Stimulated activated memory B cell treated with anti-CD40 and anti-IgM and Interleukin-4, amounts not matched to agents 10 μg/mL and 1 μg/mL and 100 μg/mL, for 72 hours (primary cell): ENCODE results near the gene LASP1.
"Not testable (repeated sequence)": the region's sequence is repeated elsewhere in the genome, so short reads cannot be mapped to it uniquely, and the experiment has no call there.

Experiments used
- ATAC-seq: fragments of 150-1000 bp; cut with Tn5 transposase; 2 replicates; pipeline ENCODE4 v1.10.0; 2021
- H3K27ac Mint-ChIP-seq: one replicate; pipeline ENCODE4 v1.8.0; 2022; ENCODE audit warnings: mild to moderate bottlenecking, mixed read lengths
- H3K27me3 Mint-ChIP-seq: one replicate; pipeline ENCODE4 v1.8.0; 2022; ENCODE audit warnings: mixed read lengths
- H3K36me3 Mint-ChIP-seq: one replicate; pipeline ENCODE4 v1.8.0; 2022; ENCODE audit warnings: mixed read lengths
- H3K4me1 Mint-ChIP-seq: one replicate; pipeline ENCODE4 v1.8.0; 2022; ENCODE audit warnings: mixed read lengths
- H3K4me3 Mint-ChIP-seq: one replicate; pipeline ENCODE4 v1.8.0; 2022; ENCODE audit warnings: mild to moderate bottlenecking, moderate library complexity, mixed read lengths
- H3K9me3 Mint-ChIP-seq: one replicate; pipeline ENCODE4 v1.8.0; 2022; ENCODE audit warnings: mixed read lengths

Gene LASP1

DNA sequence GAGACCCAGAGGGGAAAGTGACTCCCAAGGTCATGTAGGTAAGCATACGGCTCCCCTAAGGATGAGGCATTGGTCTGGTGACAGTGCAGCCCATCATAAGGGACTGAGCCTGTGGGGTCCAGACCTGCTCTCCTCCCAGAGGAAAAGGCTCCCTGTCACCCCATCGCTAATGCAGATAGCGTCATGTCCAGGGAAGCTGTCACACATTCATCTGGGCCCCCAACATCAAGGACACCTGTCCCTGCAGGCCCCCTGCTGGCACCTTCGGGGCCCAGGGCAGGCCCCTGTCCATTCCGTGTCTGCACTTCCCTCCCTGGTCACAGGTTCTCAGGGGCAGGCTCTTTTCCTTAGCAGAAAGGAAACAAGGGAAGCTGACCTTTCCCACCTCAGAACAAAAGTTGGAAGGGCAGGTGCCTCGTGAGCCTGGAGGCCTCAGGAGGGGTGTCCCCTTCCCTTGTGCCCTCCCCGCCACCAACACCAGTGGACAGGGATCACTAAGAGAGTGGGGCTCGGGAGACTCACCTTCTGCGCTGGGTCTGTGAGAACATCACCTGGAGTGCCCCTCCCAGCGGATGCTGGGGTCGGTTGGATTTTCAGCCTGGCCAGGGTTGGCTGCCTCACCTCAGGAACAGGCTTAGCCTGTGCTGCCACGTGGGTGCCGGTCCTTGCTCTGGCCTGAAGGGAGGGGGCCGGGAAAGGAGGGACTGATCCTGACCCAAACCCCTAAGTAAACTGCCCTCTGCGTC, 38.2 kb downstream of the LASP1 start:
- Mint-ChIP-seq H3K4me3 (peak overlapping the region; percentile 29), H3K36me3 (peaks cover 16% of the 10 kb centered on the region)
- ATAC-seq = peak; percentile 27

GRCh38 chr17:38908676-38909181, 38.9 kb downstream of the LASP1 start:
- peak overlapping the region; percentile 29 for H3K4me3 Mint-ChIP-seq
- H3K27ac Mint-ChIP-seq = peak overlapping the region; percentile 73
- H3K27me3 Mint-ChIP-seq = no peaks in the 10 kb centered on the region
- H3K36me3 Mint-ChIP-seq = peaks cover 16% of the 10 kb centered on the region
- peak; percentile 66 for ATAC-seq
- no peaks in the 10 kb centered on the region for H3K9me3 Mint-ChIP-seq
- peaks cover 46% of the 10 kb centered on the region for H3K4me1 Mint-ChIP-seq

More for the DNA sequence above, 38.2 kb downstream of the LASP1 start:
- H3K9me3 Mint-ChIP-seq = no peaks in the 10 kb centered on the region
- peaks cover 46% of the 10 kb centered on the region for H3K4me1 Mint-ChIP-seq
- peak overlapping the region; percentile 73 for H3K27ac Mint-ChIP-seq
- no peaks in the 10 kb centered on the region for H3K27me3 Mint-ChIP-seq

DNA sequence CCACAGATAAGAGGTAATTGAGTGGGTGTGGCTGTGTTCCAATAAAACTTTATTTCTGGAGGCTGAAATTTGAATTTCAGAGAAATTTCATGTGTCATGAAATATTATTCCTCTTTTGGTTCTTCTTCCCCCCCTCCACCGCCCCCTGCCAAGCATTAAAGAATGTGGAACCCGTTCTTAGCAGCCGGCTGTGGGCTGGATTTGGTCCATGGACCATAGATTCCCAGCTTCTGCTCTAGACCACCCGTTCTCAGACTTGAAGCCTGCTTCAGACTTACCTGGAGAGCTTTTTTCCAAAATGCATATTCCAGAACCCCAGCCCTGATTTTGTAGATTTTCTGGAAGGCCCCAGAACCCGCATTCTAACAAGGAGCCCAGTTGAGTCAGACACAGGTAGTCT, 40.5 kb downstream of the LASP1 start:
- Mint-ChIP-seq H3K4me3 (no peak overlapping the region), H3K9me3 (no peaks in the 10 kb centered on the region), H3K4me1 (peaks cover 41% of the 10 kb centered on the region), H3K27ac (no peak overlapping the region), H3K36me3 (peaks cover 30% of the 10 kb centered on the region), H3K27me3 (no peaks in the 10 kb centered on the region)
- no peak for ATAC-seq

DNA sequence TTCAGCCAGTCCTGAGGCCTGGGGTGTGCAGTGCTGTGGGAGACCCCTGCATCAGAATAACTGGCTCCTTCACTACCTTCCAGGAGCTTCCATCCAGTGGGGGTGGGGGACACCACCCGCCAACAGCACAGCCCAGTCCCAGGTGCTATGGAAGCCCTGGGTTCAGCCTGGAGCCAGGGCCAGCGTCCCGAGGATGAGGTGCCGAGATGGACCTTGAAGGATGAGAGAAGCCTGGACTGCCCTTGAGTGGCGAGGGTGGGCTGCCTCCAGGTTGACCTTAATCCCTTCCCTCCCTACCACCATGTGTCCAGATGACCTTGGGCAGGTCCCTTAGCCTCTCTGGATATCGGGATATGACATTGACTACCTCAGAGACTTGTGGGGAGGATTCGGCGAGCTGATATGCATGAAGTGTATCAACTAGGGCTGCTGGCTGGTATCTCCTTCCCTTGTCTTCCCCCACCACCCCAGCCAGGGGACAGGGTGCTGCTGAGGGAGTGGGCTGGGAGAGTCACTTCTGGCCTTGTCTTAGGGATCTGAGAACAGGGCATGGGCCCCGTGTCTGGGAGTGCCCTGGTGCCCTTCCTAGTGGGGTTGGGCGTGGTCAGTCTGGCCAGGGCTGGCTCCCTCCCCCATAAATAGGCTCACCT, 41.3 kb downstream of the LASP1 start:
- H3K27ac Mint-ChIP-seq = no peak overlapping the region
- H3K9me3 Mint-ChIP-seq = no peaks in the 10 kb centered on the region
- peaks cover 38% of the 10 kb centered on the region for H3K36me3 Mint-ChIP-seq
- no peaks in the 10 kb centered on the region for H3K27me3 Mint-ChIP-seq
- no peak overlapping the region for H3K4me3 Mint-ChIP-seq
- no peak for ATAC-seq
- peaks cover 32% of the 10 kb centered on the region for H3K4me1 Mint-ChIP-seq

- H3K9me3 Mint-ChIP-seq, H3K27me3 Mint-ChIP-seq, H3K27ac Mint-ChIP-seq, ATAC-seq, H3K4me3 Mint-ChIP-seq: not testable (repeated sequence)
- Mint-ChIP-seq H3K36me3 (peaks cover 42% of the 10 kb centered on the region), H3K4me1 (peaks cover 27% of the 10 kb centered on the region)
Observed at GRCh38 chr17:38911731-38912081, 41.8 kb downstream of the LASP1 start.

- ATAC-seq = no peak
- no peaks in the 10 kb centered on the region for H3K9me3 Mint-ChIP-seq
- peaks cover 21% of the 10 kb centered on the region for H3K4me1 Mint-ChIP-seq
- peaks cover 48% of the 10 kb centered on the region for H3K36me3 Mint-ChIP-seq
- H3K4me3 Mint-ChIP-seq = no peak overlapping the region
- H3K27me3 Mint-ChIP-seq = no peaks in the 10 kb centered on the region
- no peak overlapping the region for H3K27ac Mint-ChIP-seq
Observed at GRCh38 chr17:38912221-38912813, 42.5 kb downstream of the LASP1 start.

GRCh38 chr17:38914741-38915638, 45.1 kb downstream of the LASP1 start:
- Mint-ChIP-seq H3K36me3 (peaks cover 68% of the 10 kb centered on the region), H3K27me3 (no peaks in the 10 kb centered on the region), H3K9me3 (no peaks in the 10 kb centered on the region), H3K4me3 (no peak overlapping the region), H3K27ac (peak overlapping the region; percentile 46), H3K4me1 (peaks cover 13% of the 10 kb centered on the region)
- no peak for ATAC-seq

- peaks cover 20% of the 10 kb centered on the region for H3K4me1 Mint-ChIP-seq
- H3K36me3 Mint-ChIP-seq = peaks cover 74% of the 10 kb centered on the region
- no peak overlapping the region for H3K4me3 Mint-ChIP-seq
- no peaks in the 10 kb centered on the region for H3K27me3 Mint-ChIP-seq
- no peak for ATAC-seq
- H3K27ac Mint-ChIP-seq = peak overlapping the region; percentile 46
- no peaks in the 10 kb centered on the region for H3K9me3 Mint-ChIP-seq
Observed at GRCh38 chr17:38915639-38915995, 45.8 kb downstream of the LASP1 start.

DNA sequence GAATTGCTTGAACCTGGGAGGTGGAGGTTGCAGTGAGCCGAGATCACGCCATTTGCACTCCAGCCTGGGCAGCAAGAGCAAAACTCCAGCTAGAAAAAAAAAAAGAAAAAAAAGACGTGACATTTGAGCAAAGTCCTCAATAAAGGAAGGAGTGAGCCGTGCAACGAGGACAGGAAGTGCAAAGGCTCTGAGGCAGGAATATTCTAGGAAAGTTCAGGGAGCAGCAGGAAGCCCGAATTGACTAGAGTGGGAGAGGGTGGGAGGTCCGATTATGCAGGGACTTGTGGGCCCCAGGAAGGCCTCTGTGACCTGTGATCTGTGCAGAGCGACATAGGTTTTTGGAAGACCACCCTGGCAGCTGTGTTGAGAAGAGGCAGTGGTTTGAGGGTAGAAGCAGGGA, 46.9 kb downstream of the LASP1 start:
- ATAC-seq = no peak
- H3K4me3 Mint-ChIP-seq = no peak overlapping the region
- peaks cover 31% of the 10 kb centered on the region for H3K4me1 Mint-ChIP-seq
- H3K27ac Mint-ChIP-seq = no peak overlapping the region
- no peaks in the 10 kb centered on the region for H3K9me3 Mint-ChIP-seq
- peaks cover 78% of the 10 kb centered on the region for H3K36me3 Mint-ChIP-seq
- no peaks in the 10 kb centered on the region for H3K27me3 Mint-ChIP-seq

DNA sequence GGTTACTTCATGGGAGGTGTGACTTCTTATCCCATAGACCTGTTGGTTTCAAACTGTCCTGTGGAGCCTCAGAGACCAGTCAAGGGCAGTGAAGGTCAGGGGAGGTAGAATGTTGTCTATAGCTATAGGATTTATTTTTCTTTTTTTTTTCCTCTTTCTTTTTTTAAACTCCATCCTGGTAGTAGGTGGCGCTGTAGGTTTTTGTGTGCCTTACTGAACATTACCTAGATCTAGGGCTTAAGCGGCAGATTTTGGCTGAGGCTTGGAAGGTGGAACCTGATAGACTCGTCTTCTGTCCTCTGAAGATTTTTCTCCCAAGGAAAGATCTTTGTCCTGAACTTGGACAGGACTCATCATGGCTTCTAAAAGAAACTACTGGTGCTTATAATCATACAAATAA, 47.4 kb downstream of the LASP1 start:
- ATAC-seq = no peak
- Mint-ChIP-seq H3K4me1 (peaks cover 36% of the 10 kb centered on the region), H3K36me3 (peaks cover 75% of the 10 kb centered on the region), H3K4me3 (no peak overlapping the region), H3K27me3 (no peaks in the 10 kb centered on the region), H3K27ac (no peak overlapping the region), H3K9me3 (no peaks in the 10 kb centered on the region)

DNA sequence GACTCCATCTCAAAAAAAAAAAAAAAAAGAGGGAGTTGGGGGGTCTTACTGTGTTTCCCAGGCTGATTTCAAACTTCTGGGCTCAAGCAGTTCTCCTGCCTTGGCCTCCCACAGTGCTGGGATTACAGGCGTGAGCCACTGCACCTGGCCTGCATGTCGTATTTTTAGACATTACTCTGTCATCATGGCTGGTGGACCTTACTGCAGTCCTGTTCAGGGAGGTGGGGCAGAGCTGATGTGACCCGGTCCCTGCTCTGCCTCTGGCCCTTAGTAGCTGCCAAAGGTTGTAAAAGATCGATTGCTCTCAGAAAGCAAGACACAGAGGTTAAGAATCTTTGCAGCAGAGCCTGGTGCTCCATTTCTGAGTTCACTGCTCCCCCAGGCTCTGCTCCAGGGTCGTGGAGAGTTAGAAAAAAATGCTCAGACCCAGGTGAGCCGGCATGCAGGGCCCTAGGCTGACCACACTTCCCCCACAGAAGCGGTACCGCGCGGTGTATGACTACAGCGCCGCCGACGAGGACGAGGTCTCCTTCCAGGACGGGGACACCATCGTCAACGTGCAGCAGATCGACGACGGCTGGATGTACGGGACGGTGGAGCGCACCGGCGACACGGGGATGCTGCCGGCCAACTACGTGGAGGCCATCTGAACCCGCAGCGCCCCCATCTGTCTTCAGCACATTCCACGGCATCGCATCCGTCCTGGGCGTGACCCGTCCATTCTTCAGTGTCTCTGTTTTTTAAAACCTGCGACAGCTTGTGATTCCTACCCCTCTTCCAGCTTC, 48.5 kb downstream of the LASP1 start:
- Mint-ChIP-seq H3K4me1 (peaks cover 37% of the 10 kb centered on the region), H3K36me3 (peaks cover 68% of the 10 kb centered on the region), H3K27ac (no peak overlapping the region), H3K4me3 (no peak overlapping the region), H3K27me3 (no peaks in the 10 kb centered on the region), H3K9me3 (no peaks in the 10 kb centered on the region)
- ATAC-seq = no peak

- no peaks in the 10 kb centered on the region for H3K27me3 Mint-ChIP-seq
- H3K27ac Mint-ChIP-seq = peak overlapping the region; percentile 76
- H3K4me1 Mint-ChIP-seq = peaks cover 37% of the 10 kb centered on the region
- peaks cover 62% of the 10 kb centered on the region for H3K36me3 Mint-ChIP-seq
- no peaks in the 10 kb centered on the region for H3K9me3 Mint-ChIP-seq
- no peak for ATAC-seq
- H3K4me3 Mint-ChIP-seq = no peak overlapping the region
Observed at GRCh38 chr17:38918916-38919315, 49.1 kb downstream of the LASP1 start.

- Mint-ChIP-seq H3K9me3 (no peaks in the 10 kb centered on the region), H3K4me1 (peaks cover 37% of the 10 kb centered on the region), H3K4me3 (no peak overlapping the region), H3K27ac (peak overlapping the region; percentile 76), H3K27me3 (no peaks in the 10 kb centered on the region), H3K36me3 (peaks cover 57% of the 10 kb centered on the region)
- no peak for ATAC-seq
Observed at GRCh38 chr17:38919316-38920078, 49.6 kb downstream of the LASP1 start.
